HG03103 (cell line): ENCODE data around the gene SPATS2L.

Source experiments
- ATAC-seq: cut with Tn5 transposase; IDR thresholded peaks from one replicate; pipeline ENCODE4 v1.9.1; 2021; ENCODE audit warnings: low read depth; ENCODE audit not compliant: unreplicated experiment

The SPATS2L gene

GRCh38 chr2:200435379-200435778, 128.9 kb downstream of the SPATS2L start:
- ATAC-seq: no peak

GRCh38 chr2:200438251-200438650, 131.8 kb downstream of the SPATS2L start:
- no peak for ATAC-seq

GRCh38 chr2:200438846-200439245, 132.4 kb downstream of the SPATS2L start:
- ATAC-seq: no peak

GRCh38 chr2:200439981-200440380, 133.5 kb downstream of the SPATS2L start:
- ATAC-seq: no peak

GRCh38 chr2:200442471-200442870, 136.0 kb downstream of the SPATS2L start:
- ATAC-seq: no peak

GRCh38 chr2:200443376-200443775, 136.9 kb downstream of the SPATS2L start:
- no peak for ATAC-seq

GRCh38 chr2:200443916-200444315, 137.4 kb downstream of the SPATS2L start:
- no peak for ATAC-seq

GRCh38 chr2:200444530-200444929, 138.0 kb downstream of the SPATS2L start:
- ATAC-seq: no peak

GRCh38 chr2:200445284-200445683, 138.8 kb downstream of the SPATS2L start:
- ATAC-seq: no peak

GRCh38 chr2:200446612-200447011, 140.1 kb downstream of the SPATS2L start:
- ATAC-seq: no peak

GRCh38 chr2:200447139-200447855, 140.8 kb downstream of the SPATS2L start:
- no peak for ATAC-seq

GRCh38 chr2:200448455-200448854, 142.0 kb downstream of the SPATS2L start:
- ATAC-seq: no peak

- ATAC-seq: no peak
Observed at GRCh38 chr2:200449149-200449548, 142.7 kb downstream of the SPATS2L start.

GRCh38 chr2:200450288-200450687, 143.8 kb downstream of the SPATS2L start:
- no peak for ATAC-seq

GRCh38 chr2:200451511-200451910, 145.0 kb downstream of the SPATS2L start:
- no peak for ATAC-seq

GRCh38 chr2:200452377-200452776, 145.9 kb downstream of the SPATS2L start:
- ATAC-seq: no peak

GRCh38 chr2:200453142-200453852, 146.8 kb downstream of the SPATS2L start:
- no peak for ATAC-seq

- no peak for ATAC-seq
Observed at GRCh38 chr2:200453853-200454534, 147.5 kb downstream of the SPATS2L start.

GRCh38 chr2:200454927-200455801, 148.7 kb downstream of the SPATS2L start:
- ATAC-seq: peak; percentile 77

GRCh38 chr2:200455958-200456421, 149.5 kb downstream of the SPATS2L start:
- peak; percentile 49 for ATAC-seq
